ENCODE data around the gene PEX14.

DNA sequence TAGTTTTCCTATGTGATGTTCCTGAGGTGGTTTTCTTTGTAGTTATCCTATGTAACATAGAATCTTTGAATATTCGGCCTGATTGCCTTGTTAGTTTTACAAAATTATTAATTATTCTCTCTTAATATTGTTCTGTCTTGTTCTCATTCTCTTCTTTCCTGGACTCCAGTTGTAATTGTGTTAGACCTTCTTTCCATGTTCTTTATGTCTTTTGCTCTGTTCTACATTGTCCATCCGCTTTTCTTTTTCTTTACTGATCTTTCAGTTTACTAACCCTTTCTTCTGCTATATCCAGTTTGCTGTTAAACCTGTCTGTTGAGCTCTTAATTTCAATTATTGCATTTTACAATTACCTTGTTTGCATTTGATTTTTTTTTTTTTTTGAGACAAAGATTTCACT is 89.3 kb downstream of the PEX14 start:
- TF ChIP-seq POLR2AphosphoS5 (IDR thresholded peaks at IDR 0.05; ENCODE audit: low read depth, low read length) (no peak), CTCF (IDR thresholded peaks at IDR 0.05 in 2 of 3, conservative IDR thresholded peaks at IDR 0.05 in 1 of 3; ENCODE audit: borderline replicate concordance in 1 of 3, insufficient read depth in 1 of 3, low read depth in 2 of 3, low read length in 2 of 3) (no peak), EZH2 (IDR thresholded peaks at IDR 0.05) (no peak)
